Nephron (organoid): ENCODE data around the gene RAG1.
"Not testable (repeated sequence)": the region's sequence is repeated elsewhere in the genome, so short reads cannot be mapped to it uniquely, and the experiment has no call there.

ENCODE experiments used
- H3K27ac Mint-ChIP-seq, 3 experiments: 2 replicates each; pipeline ENCODE4 v1.8.0; 2020; ENCODE audit warnings: mixed read lengths in 3 of 3, mild to moderate bottlenecking in 2 of 3, moderate library complexity in 1 of 3
- H3K27me3 Mint-ChIP-seq: 2 replicates; pipeline ENCODE4 v1.8.0; 2021; ENCODE audit warnings: low read depth, mild to moderate bottlenecking, moderate library complexity, mixed read lengths
- H3K36me3 Mint-ChIP-seq: 2 replicates; pipeline ENCODE4 v1.8.0; 2020; ENCODE audit warnings: low read depth, mixed read lengths
- H3K4me1 Mint-ChIP-seq: 2 replicates; pipeline ENCODE4 v1.8.0; 2020; ENCODE audit warnings: mixed read lengths
- H3K4me3 Mint-ChIP-seq, 3 experiments: 2 replicates each; pipeline ENCODE4 v1.8.0; 2020; ENCODE audit warnings: mild to moderate bottlenecking in 3 of 3, mixed read lengths in 3 of 3, moderate library complexity in 2 of 3
- H3K9me3 Mint-ChIP-seq: 2 replicates; pipeline ENCODE4 v1.8.0; 2020; ENCODE audit warnings: mixed read lengths
- TF ChIP-seq, protein P1 (sequence below), 3 experiments: fragments of 200-600 bp; sonication (generic); IDR thresholded peaks; one replicate each; pipeline ENCODE4 v1.5.0; 2021; ENCODE audit warnings: antibody characterized with exemption in 3 of 3; ENCODE audit not compliant: unreplicated experiment in 3 of 3

Gene RAG1

DNA sequence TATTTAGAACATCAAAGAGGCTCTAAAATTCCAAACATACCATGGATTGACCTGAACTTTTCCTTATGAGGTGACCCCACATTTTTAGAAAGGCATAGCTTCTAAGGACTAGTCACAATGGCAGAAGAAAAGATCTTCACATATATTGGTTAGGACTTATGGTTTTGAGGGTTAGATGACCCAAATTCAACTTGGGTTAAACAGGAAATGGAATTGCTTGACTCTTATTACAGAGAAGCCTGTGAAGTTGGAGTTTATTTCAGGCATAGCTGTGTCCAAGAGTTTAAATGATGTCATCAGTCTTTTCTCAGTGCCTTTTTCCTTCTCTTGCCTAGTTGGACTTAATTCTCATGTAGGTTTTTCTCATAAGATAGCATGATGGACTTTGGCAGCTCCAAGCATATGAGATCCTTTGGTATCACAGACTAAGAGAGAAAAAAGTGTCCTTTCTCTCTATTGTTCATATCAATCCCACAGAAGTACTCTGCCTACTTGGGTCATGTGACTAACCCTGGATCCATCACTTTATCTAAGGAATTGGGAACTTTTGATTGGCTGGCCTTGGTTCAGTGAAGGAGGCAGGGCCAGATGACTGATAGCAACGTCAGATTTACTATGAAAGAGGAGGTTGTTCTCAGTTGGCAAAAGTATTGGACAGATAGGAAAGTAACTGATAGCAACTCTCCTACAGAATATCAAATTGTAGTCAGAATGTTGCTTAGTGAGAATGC lies 17.3 kb upstream of the RAG1 start:
- H3K4me1 Mint-ChIP-seq: no peaks in the 10 kb centered on the region
- TF ChIP-seq, protein P1, sequence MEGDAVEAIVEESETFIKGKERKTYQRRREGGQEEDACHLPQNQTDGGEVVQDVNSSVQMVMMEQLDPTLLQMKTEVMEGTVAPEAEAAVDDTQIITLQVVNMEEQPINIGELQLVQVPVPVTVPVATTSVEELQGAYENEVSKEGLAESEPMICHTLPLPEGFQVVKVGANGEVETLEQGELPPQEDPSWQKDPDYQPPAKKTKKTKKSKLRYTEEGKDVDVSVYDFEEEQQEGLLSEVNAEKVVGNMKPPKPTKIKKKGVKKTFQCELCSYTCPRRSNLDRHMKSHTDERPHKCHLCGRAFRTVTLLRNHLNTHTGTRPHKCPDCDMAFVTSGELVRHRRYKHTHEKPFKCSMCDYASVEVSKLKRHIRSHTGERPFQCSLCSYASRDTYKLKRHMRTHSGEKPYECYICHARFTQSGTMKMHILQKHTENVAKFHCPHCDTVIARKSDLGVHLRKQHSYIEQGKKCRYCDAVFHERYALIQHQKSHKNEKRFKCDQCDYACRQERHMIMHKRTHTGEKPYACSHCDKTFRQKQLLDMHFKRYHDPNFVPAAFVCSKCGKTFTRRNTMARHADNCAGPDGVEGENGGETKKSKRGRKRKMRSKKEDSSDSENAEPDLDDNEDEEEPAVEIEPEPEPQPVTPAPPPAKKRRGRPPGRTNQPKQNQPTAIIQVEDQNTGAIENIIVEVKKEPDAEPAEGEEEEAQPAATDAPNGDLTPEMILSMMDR (IDR thresholded peaks at IDR 0.05; ENCODE audit: unreplicated experiment in 3 of 3): no peak
- H3K27ac Mint-ChIP-seq: no peak overlapping the region
- H3K36me3 Mint-ChIP-seq: no peaks in the 10 kb centered on the region
- no peaks in the 10 kb centered on the region for H3K27me3 Mint-ChIP-seq
- H3K9me3 Mint-ChIP-seq: peaks cover 18% of the 10 kb centered on the region
- no peak overlapping the region for H3K4me3 Mint-ChIP-seq

DNA sequence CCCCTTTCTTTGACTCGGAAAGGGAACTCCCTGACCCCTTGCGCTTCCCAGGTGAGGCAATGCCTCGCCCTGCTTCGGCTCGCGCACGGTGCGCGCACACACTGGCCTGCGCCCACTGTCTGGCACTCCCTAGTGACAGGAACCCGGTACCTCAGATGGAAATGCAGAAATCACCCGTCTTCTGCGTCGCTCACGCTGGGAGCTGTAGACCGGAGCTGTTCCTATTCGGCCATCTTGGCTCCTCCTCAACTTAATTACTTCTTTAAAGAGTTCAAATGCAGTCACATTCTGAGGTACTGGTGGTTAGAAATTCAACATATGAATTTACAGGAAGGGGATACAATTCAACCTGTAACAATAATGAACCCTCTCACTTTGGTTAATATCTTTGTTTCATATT lies 10.4 kb upstream of the RAG1 start:
- not testable (repeated sequence) for H3K4me3 Mint-ChIP-seq, H3K36me3 Mint-ChIP-seq, H3K27ac Mint-ChIP-seq, H3K4me1 Mint-ChIP-seq, H3K27me3 Mint-ChIP-seq
- peaks cover 22% of the 10 kb centered on the region for H3K9me3 Mint-ChIP-seq

DNA sequence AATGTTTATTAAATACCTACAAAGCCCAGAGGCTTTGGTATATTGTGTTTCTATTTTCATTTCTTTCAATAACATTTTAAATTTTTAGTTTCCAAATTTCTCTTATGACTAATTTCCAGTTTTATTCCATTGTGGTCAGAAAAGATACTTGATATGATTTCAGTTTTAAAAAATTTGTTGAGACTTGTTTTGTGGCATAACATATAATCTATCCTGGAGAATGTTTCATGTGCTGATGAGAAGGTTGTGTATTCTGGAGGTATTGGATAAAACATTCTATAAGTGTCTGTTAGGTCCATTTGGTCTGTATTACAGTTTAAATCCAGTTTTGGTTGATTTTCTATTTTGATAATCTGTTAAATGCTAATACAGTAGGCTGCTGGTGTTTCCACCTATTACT lies 9.8 kb upstream of the RAG1 start:
- Mint-ChIP-seq H3K27ac (no peak overlapping the region), H3K27me3 (no peaks in the 10 kb centered on the region), H3K9me3 (peaks cover 22% of the 10 kb centered on the region), H3K4me1 (no peaks in the 10 kb centered on the region), H3K36me3 (no peaks in the 10 kb centered on the region), H3K4me3 (no peak overlapping the region)
- TF ChIP-seq, protein P1 (IDR thresholded peaks at IDR 0.05; ENCODE audit: unreplicated experiment in 3 of 3): no peak

DNA sequence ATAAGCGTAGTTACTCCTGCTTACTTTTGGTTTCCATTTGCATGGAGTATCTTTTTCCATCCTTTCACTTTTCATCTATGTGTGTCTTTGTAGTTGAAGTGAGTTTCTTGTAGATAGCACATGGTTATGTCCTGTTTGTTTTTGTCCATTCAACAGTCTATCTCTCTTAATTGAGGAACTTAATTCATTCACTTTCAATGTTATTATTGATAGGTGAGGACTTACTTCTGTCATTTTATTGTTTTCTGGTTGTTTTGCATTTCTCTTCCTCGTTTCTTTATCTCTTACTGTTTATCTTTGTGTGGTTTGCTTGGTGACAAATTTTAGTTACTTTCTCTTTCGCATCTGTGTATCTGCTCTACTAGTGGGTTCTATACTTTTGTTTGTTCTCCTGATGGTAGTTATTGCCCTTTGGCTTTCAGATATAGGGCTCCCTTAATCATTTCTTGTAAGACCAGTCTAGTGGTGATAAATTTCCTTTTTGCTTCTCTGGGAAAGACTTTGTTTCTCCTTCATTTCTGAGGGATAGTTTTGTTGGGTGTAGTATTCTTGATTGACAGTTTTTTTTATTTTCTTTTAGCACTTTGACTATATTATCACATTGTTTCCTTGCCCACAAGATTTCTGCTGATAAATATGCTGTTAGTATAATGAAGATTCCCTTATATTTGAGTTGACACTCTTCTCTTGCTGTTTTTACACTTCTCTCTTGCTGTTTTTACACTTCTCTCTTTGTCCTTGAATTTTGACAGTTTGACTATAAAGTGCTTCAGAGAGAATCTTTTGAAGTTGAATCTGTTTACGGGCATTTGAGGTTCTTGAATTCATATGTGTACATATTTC lies 9.0 kb upstream of the RAG1 start:
- Mint-ChIP-seq H3K4me1 (no peaks in the 10 kb centered on the region), H3K27me3 (no peaks in the 10 kb centered on the region), H3K4me3 (no peak overlapping the region), H3K36me3 (no peaks in the 10 kb centered on the region), H3K9me3 (peaks cover 22% of the 10 kb centered on the region), H3K27ac (no peak overlapping the region)
- TF ChIP-seq, protein P1 (IDR thresholded peaks at IDR 0.05; ENCODE audit: unreplicated experiment in 3 of 3): no peak

DNA sequence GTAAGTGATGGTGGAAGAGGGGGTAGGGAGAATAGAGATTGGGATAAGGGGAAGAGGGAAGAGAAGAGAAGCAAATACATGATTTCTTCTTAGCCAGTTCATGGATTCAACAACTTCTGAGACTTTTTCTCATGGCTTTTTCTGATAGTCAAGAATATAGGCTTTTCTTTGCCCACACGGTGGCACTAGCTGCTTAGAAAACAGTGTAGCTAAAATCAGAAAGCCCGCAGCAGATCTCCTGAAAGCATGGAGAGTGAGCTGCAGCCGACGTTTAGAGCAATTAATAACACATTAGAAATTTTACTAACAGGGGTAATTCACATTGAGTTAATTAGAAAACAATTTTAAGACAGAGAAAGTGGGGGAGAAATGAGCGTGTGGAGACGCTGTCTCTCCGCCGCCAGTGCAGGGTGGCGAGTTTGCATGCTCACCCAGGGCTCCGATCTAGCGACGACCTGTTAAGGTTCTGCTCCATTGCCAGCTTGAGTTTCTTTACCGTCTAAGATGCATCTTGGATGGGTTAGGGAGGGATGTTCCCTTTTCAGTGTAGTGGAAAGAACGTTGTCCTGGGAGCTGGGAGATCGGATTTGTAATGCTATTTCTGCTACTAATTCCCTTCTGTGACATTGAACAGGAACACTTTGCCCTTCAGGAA lies 3.3 kb upstream of the RAG1 start:
- Mint-ChIP-seq H3K9me3 (peaks cover 6% of the 10 kb centered on the region), H3K36me3 (no peaks in the 10 kb centered on the region), H3K27ac (peak overlapping the region in 2 of 3 experiments; percentile 2 to 40), H3K27me3 (peaks cover 11% of the 10 kb centered on the region), H3K4me1 (peaks cover 17% of the 10 kb centered on the region), H3K4me3 (peak overlapping the region; percentile 74 to 82 (median 79))
- TF ChIP-seq, protein P1 (IDR thresholded peaks at IDR 0.05; ENCODE audit: unreplicated experiment in 3 of 3): peak; percentile 86 to 89 (median 88)

DNA sequence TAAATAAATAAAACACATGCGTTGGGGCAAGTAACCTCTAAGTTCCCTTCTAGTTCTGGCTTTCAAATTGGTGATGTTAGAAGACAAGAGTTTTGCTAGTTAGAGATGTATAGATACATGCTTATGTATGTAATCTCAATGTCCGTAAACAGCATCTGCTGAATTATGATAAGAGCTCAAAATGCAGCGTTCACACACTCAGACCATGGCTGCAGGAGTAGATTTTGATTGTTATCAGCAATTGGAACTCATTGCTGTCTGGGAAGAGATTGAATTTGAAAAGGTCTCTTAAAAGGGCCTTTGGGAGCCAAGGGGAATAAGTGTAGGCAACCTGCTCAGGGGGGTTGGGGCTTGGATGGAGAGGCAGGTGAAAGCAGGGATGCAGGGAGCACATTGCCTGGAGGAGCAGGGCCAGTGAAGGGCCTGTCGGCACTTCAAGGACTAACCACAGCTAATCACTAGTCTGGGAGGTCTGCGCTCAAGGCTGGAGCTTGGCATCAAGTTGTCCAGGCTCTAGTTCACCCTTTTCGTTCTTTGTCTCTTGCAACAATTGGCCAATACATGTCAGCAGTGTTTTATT lies 2.7 kb upstream of the RAG1 start:
- Mint-ChIP-seq H3K27me3 (peaks cover 11% of the 10 kb centered on the region), H3K9me3 (peaks cover under 1% of the 10 kb centered on the region), H3K4me1 (peaks cover 17% of the 10 kb centered on the region), H3K27ac (peak overlapping the region in 1 of 3 experiments; percentile 2), H3K4me3 (peak overlapping the region in 1 of 3 experiments; percentile 79), H3K36me3 (no peaks in the 10 kb centered on the region)
- TF ChIP-seq, protein P1 (IDR thresholded peaks at IDR 0.05; ENCODE audit: unreplicated experiment in 3 of 3): no peak
